ENCODE results near the gene TMEM145. TPM values are rescaled to one million over a fixed set of nuclear protein-coding genes. Genes with fewer than 3 reads are reported as not detected.
A peak's percentile ranks its signal among the peaks of the same experiment; 100 is the strongest.

TMEM145 gene
- total and polyA plus RNA-seq, 9 of the 15 experiments (the other 6 are each of a cell fraction or from before 2014, with no cell fraction given): 0.80 to 5.5 (median 1.9) TPM; not detected in 3

DNA sequence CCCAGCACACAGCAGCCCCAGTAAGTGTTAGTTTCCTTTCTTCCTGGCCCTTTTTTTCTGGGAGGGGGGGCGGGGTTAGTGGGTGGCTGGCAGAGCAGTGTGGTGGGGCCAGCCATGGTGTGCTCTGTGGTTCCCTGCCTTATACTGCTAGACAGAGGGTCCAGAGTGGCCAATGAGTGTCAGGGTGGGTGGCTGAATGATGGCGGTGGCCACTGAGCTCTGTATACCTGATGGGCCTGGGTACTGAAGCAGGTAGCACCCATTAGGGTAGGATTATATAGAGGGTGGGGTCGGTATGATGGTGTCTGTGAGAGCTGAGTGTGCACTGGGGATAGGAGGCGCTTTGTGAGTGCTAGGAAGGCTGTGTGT is 30.3 kb upstream of the TMEM145 start:
- in situ Hi-C loops (cut with MboI) (no loop called here), intact Hi-C loops (cut with micrococcal nuclease) (no loop called here)
- BruUV-seq (replicated peaks): no TSS peak

More for the DNA sequence above, 30.3 kb upstream of the TMEM145 start:
- peaks cover 13% of the 10 kb centered on the region; the same call in 2 of the 3 replicates for H3K36me3 ChIP-seq (ENCODE audit: control insufficient read depth, insufficient read depth, low read length)
- no peak for ATAC-seq
- peak in 1 of 4 experiments; percentile 32 for DNase-seq (ENCODE audit: extremely low read depth in 1 of 4, low spot score in 3 of 4)
- H3K4me2 ChIP-seq (ENCODE audit: insufficient read depth, low read length): peak overlapping the region; percentile 97
- TF ChIP-seq COPS2 (conservative IDR thresholded peaks at IDR 0.05): no peak
- TF ChIP-seq YY1 (IDR thresholded peaks at IDR 0.05; ENCODE audit: borderline replicate concordance in 1 of 3, control insufficient read depth in 1 of 3, extremely low read depth in 1 of 3, insufficient read depth in 3 of 3, insufficient read length in 1 of 3, insufficient replicate concordance in 2 of 3, low read depth in 1 of 3, low read length in 2 of 3): no peak
- TF ChIP-seq, protein P1, sequence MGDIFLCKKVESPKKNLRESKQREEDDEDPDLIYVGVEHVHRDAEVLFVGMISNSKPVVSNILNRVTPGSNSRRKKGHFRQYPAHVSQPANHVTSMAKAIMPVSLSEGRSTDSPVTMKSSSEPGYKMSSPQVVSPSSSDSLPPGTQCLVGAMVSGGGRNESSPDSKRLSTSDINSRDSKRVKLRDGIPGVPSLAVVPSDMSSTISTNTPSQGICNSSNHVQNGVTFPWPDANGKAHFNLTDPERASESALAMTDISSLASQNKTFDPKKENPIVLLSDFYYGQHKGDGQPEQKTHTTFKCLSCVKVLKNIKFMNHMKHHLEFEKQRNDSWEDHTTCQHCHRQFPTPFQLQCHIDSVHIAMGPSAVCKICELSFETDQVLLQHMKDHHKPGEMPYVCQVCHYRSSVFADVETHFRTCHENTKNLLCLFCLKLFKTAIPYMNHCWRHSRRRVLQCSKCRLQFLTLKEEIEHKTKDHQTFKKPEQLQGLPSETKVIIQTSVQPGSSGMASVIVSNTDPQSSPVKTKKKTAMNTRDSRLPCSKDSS (IDR thresholded peaks at IDR 0.05; ENCODE audit: low read depth, partially characterized antibody): no peak
- TF ChIP-seq POU5F1 (IDR thresholded peaks at IDR 0.05; ENCODE audit: borderline replicate concordance, low read depth, low read length, partially characterized antibody): no peak
- no peaks in the 10 kb centered on the region for H3K9me1 ChIP-seq (ENCODE audit: control insufficient read depth, insufficient read depth, low read length)
- no peaks in the 10 kb centered on the region; a peak in 1 of 5 replicates for H3K27me3 ChIP-seq (ENCODE audit: control insufficient read depth in 2 of 2, insufficient read depth in 2 of 2, low read length in 2 of 2)
- H3K9me3 ChIP-seq (replicated peaks; ENCODE audit: control insufficient read depth, insufficient read depth, low read depth, low read length): no peaks in the 10 kb centered on the region
- peak overlapping the region; percentile 79 for H3K27ac ChIP-seq (ENCODE audit: extremely low read depth, low read depth, low read length)
- H3K4me1 ChIP-seq (replicated peaks in 1 of 2; ENCODE audit: control insufficient read depth in 2 of 2, insufficient read depth in 2 of 2, low read length in 2 of 2): peaks cover 49 to 87% of the 10 kb centered on the region in 2 experiments
- peak overlapping the region; percentile 53 to 93; a peak in 3 of 4 replicates for H3K9ac ChIP-seq (ENCODE audit: insufficient read depth in 1 of 2, low read depth in 2 of 2, low read length in 2 of 2)
- peak overlapping the region; percentile 48; the same call in 1 of the 2 replicates for H3K4me3 ChIP-seq
- no peak for FAIRE-seq
- POLR2A ChIA-PET: interaction anchor here (0.8 to 2.1 kb wide), 5 partner anchors 9 to 145 kb away, joined by 3 to 10 read pairs (median 5); partner anchors contain the start of gene CIC
- peak overlapping the region; percentile 64; the same call in 1 of the 2 replicates for H2AFZ ChIP-seq (ENCODE audit: low read depth, low read length)
- WGBS (ENCODE audit: insufficient coverage, low coverage, missing lambda C conversion rate): 9% methylated on average over 4 of the region's 4 CpGs
- 0 out of 2 replicates have a peak, but pooled peaks cover 8% of the 10 kb centered on the region for H4K20me1 ChIP-seq (replicated peaks; ENCODE audit: control insufficient read depth, insufficient read depth, low read length)
- H3K79me2 ChIP-seq (ENCODE audit: control insufficient read depth, insufficient read depth, low read length): peaks cover 71% of the 10 kb centered on the region
- CTCF ChIA-PET (ENCODE audit: low intra/inter-chr PET ratio): no interaction called here

Measured in K562 (cell line).